Measurements from ENCODE around the gene MINDY4B.

MINDY4B gene

DNA sequence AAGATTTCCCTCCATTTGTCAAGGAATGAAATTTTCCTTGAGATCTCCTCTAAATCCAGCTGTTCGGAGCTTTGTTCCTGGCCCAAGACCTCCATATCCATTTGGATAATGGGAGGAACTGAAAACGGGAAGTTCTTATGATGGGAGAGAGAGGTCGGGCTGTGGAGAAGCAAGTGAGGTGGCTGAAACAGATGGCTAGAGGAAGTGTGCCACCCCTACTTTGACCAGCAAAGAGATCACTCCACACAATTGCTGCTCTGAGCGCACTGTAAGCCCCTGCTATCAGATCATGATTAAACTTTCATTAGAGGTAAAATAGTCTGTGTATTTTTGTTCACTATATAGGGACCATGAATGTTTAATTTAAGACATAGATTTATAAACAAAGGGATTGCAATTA is at the start of gene MINDY4B:
Gene MINDY4B, minus strand, starts transcription at position 101 of the 400 bp plus-strand sequence. Its CDS starts 0 bp downstream, at position 101.
- no peak for DNase-seq (ENCODE audit: low spot score)

DNA sequence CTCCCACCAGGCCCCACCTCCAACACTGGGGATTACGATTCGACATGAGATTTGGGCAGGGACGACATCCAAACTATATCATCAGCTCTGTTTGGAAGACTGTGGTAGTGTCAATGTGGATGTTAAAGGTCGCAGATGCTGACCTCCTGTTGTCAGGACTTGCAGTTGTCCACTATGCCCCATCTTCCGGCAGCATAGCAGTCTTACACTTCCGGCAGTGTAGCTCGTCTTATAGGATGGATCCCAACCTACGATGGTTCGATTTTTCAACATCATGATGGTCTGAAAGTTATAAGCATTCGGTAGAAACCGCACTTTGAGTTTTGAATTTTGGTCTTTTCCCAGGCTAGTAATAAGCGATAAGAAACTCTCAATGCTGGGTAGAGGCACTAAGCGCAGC is 46.7 kb upstream of the MINDY4B start:
- DNase-seq (ENCODE audit: low spot score): no peak

- DNase-seq (ENCODE audit: low spot score): no peak
These were observed 40.2 kb upstream of the MINDY4B start for GRCh38 chr3:150945226-150946032.

- DNase-seq (ENCODE audit: low spot score): no peak
These were observed 37.0 kb upstream of the MINDY4B start for GRCh38 chr3:150942221-150942620.

GRCh38 chr3:150936693-150937092 is 31.5 kb upstream of the MINDY4B start:
- DNase-seq (ENCODE audit: low spot score): no peak

DNA sequence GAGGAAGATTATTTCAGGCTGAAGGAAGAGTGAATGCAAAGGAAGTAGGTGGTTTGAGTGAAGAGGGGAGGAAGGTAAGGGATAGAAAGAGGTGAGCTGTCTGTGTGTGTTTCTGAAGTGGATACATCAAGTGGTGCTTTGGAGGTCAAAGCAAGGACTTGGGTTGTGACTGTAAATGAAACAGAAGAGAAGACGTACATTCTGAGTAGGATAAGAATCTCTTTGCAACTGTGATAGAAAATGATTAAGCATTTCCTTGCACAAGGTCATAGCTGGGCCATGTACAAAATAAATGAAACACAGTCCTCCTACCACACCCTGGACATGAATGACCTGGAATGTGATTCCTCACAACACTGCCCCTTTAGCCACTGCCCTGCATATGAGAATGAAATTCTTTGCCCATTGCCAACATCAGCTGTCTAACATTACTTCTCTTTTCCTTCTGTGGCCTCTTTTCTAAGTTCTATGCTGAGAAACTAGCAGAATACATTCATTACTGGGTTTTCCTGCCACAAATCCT is 28.3 kb upstream of the MINDY4B start:
- no peak for DNase-seq (ENCODE audit: low spot score)

DNA sequence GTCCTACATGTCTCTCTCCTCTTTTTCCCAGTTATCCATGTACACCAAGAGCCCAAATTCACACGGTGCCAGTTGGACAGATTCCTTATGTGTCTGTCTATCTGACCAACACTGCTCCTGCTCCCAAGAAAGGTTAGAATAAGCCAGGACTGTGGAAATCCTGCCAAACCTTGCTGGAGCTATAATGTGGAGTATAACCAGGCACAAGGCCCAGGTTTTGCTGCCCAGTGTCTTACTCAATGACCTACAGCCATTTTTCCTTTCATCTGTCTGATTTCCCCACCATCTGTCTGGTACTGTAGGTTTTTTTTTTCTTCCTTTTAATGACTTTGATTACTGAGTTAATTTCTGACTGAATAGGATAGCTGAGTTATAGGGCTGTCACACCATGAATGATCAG is 26.5 kb upstream of the MINDY4B start:
- no peak for DNase-seq (ENCODE audit: low spot score)

DNA sequence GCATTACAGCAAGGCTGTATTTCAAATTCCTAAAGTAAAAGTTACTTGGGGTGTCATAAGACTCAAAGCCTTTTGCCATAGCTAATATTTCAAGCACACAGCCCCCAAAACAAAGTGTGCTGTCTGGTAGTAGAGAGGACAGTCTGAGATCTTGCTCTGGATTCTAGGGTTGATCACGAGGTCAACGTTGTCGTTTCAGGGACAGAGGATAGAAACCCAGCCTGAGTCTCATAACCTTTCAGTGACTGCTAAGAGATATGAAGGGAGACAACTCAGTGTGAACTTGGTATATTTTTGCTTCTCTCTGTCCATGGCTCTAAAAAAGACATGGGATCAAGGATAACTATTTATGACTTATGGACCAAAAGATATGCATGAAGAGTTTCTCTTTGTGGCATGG is 25.6 kb upstream of the MINDY4B start:
- no peak for DNase-seq (ENCODE audit: low spot score)

DNA sequence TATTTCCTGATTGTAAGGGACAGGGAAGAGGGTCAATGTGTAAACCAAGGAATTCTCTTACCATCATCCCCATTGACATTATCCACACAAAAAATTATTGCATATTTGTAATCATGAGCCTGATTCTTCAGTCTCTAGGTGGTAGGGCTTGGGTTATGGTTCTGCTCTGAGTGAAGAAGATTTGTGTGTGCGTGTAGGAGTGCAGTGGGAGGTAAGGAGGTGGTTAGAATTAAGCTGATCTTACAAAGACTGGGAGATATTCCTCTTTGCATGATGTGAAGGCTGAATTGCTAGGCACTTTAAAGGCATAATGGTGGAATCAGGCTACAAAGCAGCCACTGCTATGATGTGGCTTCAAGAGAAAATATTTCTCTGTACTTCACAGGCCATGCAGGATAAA is 23.0 kb upstream of the MINDY4B start:
- no peak for DNase-seq (ENCODE audit: low spot score)

DNA sequence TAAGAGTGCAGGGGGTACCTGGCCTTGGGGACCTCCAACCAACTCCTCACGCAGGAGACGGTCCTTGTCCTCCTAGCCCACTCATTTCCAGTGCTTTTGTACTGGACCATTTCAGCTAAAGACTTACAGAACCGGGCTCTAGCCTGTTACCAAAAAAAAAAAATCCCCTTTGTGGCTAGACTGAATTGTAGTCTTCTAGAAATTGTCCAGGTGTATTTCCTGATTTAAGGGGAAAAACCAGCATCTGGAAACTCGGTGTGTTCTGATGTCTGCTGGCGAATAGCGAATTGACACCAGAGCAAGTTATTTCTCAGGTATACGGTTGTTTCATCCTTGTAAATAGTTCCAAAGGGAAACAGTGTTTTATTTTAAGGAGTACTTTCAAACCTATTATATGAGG is 21.1 kb upstream of the MINDY4B start:
- DNase-seq (ENCODE audit: low spot score): no peak

DNA sequence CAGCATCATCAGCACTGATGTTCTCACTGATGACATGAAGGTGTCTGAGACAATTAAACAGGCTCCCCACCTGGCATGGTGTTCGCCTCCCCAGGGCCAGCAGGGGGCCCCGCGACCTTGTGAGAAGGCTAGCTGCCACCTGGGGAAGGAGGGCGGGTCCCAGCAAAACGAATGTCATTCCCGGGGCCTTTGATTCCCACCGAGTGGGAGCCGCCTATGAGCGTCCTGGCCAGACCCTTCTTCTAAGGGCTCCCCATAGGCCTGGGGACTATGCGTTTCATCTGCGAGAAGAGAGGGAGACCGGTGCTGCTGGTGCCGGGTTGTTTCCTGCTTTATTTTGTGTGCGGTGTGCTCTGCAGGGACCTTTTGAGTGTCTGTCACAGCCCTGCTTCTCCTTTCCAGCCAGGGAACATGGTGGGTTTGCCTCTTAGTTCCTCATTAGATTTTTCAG is 20.5 kb upstream of the MINDY4B start:
- peak; percentile 64 for DNase-seq (ENCODE audit: low spot score)

DNA sequence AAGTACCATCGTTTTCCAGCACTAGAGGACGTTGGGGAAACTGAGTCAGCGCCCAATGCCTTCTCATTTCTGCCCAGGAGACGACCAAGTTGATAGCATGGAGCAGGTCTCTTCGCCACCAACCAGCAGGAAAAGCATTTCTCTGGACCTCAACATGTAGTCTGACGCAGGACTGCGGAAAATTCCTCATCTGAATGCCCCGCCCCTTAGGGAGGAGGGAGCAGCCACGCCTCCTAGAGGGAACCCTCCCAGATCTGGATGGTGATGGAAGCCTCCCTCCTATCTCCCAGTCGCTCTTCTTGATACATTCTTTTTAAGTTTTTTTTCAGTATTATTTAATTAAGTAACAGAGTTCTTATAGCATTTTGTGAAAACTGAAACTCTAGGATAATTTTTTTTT is 17.4 kb upstream of the MINDY4B start:
- peak; percentile 10 for DNase-seq (ENCODE audit: low spot score)

- DNase-seq (ENCODE audit: low spot score): no peak
These were observed 16.0 kb upstream of the MINDY4B start for GRCh38 chr3:150921209-150921608.

DNA sequence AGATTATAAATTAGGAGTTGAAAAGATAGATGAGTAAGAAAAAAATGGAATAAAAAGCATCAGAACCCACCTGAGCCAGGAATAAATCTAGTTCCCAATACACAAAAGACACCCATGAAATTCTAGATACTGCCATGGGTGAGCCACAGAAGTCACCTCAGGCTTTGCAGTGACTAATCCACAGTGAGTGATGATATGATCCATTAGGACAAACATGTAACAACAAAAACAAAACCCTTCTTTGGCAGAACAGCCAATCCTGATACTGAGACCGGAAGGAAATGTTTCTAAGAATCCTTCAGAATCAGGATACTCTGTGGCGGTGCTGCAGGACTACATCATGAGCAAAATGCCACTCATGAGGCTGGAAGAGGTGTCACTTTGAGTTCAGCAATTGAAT is 15.0 kb upstream of the MINDY4B start:
- DNase-seq (ENCODE audit: low spot score): no peak

DNA sequence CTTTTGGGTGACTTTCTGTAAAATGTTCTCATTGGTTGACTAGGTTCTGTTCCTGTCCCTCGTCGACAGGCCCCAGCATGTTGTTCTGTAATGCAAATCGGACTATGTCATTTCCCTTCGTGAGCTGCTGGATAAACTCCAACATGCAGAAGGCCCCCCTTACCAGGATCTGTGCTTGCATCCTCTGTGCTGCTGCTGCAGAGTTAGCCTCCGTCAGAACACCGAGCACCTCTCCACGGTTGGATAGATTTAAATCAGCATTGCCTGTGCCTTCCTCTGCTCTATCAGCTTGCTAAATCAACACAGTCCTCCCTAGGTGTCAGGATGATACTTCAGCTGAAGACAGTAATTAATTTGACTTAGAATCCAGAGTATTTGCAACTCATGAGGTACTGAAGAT is 12.7 kb upstream of the MINDY4B start:
- no peak for DNase-seq (ENCODE audit: low spot score)

DNA sequence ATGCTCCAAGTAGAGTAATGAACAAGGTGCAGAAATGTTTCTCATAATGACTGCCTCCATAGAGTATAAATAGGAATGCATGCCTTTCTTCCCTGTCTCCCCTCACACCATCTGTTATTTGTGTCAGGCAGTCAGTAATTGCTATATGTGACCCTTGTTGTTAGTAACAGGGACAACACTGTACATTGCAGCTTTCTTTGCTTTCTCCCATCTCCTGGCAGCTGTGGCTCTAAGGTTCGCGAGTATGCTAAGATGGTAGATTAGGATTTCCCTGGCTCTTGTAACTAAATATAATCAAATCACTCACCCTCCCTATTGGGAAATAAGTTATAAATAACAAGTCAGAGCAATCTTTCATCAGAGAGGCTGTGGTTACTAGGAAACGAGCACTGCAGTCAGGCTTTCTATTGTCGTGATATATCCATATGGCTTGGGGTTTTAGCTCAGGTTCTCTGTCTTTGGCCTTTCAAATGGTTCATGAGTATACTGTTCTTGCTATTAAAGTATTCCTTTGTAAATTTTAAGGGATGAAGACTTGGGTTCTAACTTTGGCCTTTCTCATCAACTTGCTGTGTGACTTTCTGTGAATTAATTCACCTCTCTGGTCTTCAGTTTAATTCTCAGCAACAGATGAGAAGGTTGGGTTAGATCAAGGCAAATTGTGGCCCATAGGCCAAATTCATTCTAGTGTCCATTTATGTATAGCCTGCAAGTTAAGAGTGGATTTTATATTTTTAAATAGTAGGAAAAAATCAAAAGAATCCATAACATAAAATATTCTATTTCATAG is 8.1 kb upstream of the MINDY4B start:
- no peak for DNase-seq (ENCODE audit: low spot score)

DNA sequence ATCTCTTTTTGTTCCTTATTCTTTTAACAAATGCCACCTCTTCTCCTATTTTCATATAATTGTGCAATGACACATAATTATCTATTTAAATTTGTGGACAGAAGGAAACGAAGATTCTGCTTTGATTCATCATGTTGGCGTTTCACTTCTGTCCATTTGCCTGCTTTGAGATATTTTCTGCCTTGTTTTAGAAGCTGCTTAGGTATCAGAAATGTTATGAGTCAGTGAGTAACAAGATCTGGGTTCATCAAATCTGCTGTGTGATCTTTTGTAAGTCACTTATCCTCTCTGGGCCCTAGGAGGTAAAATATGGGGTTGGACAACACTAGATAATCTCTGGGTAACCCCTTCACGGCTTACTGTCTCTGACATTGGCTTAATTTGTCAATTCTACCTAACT is 7.3 kb upstream of the MINDY4B start:
- DNase-seq (ENCODE audit: low spot score): no peak

DNA sequence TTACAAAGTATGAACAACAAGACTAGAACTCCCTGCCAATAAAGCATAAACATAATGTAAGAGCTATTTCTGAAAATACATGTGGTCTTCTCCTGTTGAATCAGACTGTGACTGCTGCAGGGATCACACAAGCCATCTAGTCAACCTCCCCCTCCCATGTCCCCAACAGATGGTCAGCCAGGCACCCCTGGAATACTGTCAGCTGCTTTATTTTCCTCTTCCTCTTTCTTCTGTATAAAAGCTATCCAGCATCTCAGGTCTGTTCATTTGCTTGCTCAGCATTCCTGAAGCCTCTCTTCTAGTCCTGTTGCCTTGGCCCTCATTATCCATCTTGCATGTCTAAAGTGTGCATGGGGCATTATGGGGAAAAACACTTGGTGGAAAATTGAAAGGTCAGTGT is 6.5 kb upstream of the MINDY4B start:
- no peak for DNase-seq (ENCODE audit: low spot score)

- DNase-seq (ENCODE audit: low spot score): no peak
These were observed 1.2 kb upstream of the MINDY4B start for GRCh38 chr3:150906461-150906860.

GRCh38 chr3:150905746-150906145 is 507 bp upstream of the MINDY4B start:
- no peak for DNase-seq (ENCODE audit: low spot score)

GRCh38 chr3:150902988-150903387 is 2.3 kb downstream of the MINDY4B start:
- DNase-seq (ENCODE audit: low spot score): no peak

DNA sequence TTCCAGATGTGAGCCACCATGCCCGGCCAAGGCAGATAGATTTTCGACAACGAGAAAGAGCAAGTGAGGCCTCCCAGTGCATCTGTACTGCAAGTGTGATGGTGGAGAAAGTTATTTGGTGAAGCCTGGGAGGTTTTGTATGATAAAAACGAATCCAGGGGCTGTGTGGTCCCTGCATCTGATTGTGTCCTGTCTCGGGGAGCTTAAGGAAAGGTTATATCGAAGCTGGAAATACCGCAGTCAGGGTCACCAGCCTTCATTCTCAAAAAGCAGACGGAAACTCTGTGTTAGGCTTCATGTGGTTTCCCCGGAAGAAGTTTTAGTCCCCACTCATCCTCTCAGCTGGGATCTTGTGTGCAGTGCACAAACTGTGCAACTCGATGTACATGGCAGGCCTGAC is 3.4 kb downstream of the MINDY4B start:
- DNase-seq (ENCODE audit: low spot score): no peak

GRCh38 chr3:150899141-150899540 is 6.1 kb downstream of the MINDY4B start:
- no peak for DNase-seq (ENCODE audit: low spot score)
